ENCODE results near the gene SLC12A8. TPM values are rescaled to one million over a fixed set of nuclear protein-coding genes. Genes with fewer than 3 reads are reported as not detected.

Gene SLC12A8
- total and polyA plus RNA-seq, 2 of the 13 experiments (the other 11 are each of a cell fraction or from before 2014, with no cell fraction given), result 0.44 to 0.71 TPM

GRCh38 chr3:125107861-125108567 is 104.5 kb downstream of the SLC12A8 start:
- Histone ChIP-seq H2AFZ (ENCODE audit: low read length) (no peak overlapping the region), H3K4me1 (ENCODE audit: insufficient read depth, low read length) (no peaks in the 10 kb centered on the region), H3K4me2 (ENCODE audit: low read depth, low read length) (no peak overlapping the region), H3K9ac (ENCODE audit: insufficient read depth, low read depth, low read length) (no peak overlapping the region), H3K27ac (ENCODE audit: extremely low read length, insufficient read depth, low read length) (no peak overlapping the region), H3K4me3 (replicated peaks in 1 of 3; ENCODE audit: insufficient read depth in 1 of 3, low read depth in 2 of 3, low read length in 3 of 3) (no peak overlapping the region), H3K36me3 (replicated peaks in 1 of 2; ENCODE audit: control insufficient read depth in 1 of 2, insufficient read depth in 2 of 2, low read length in 2 of 2) (no peaks in the 10 kb centered on the region), H3K27me3 (ENCODE audit: control insufficient read depth in 1 of 2, insufficient read depth in 2 of 2, low read length in 2 of 2) (peaks cover 0 to 2% of the 10 kb centered on the region in 2 experiments; a peak in 1 of 5 replicates), H3K9me3 (ENCODE audit: low read length) (no peaks in the 10 kb centered on the region), H3K79me2 (ENCODE audit: insufficient read depth, low read length) (no peaks in the 10 kb centered on the region), H4K20me1 (ENCODE audit: insufficient read depth, low read length) (no peaks in the 10 kb centered on the region)
- in situ Hi-C loops (cut with HindIII; ENCODE audit: extremely low pct_ligation_motif_present, low pct_unique_long_range_greater_than_20kb) (no loop called here), intact Hi-C loops (cut with micrococcal nuclease; ENCODE audit: unreplicated experiment) (no loop called here)
- CTCF ChIA-PET (ENCODE audit: low intra/inter-chr PET ratio, low total read pairs), result no interaction called here
- no peak for DNase-seq (ENCODE audit: low spot score)
- POLR2A ChIA-PET, result no interaction called here
- no TSS peak for BruUV-seq (replicated peaks)
- no peak for FAIRE-seq
- TF ChIP-seq ZFP62 (CRISPR knock-in tag; IDR thresholded peaks at IDR 0.05) (no peak), ZFP37 (CRISPR knock-in tag; IDR thresholded peaks at IDR 0.05; ENCODE audit: borderline replicate concordance) (no peak), SKI (IDR thresholded peaks at IDR 0.05; ENCODE audit: partially characterized antibody) (no peak), AHDC1 (CRISPR knock-in tag; IDR thresholded peaks at IDR 0.05; ENCODE audit: borderline replicate concordance) (no peak), CBX5 (CRISPR knock-in tag; IDR thresholded peaks at IDR 0.05; ENCODE audit: borderline replicate concordance) (no peak), ZHX2 (IDR thresholded peaks at IDR 0.05; ENCODE audit: low read depth) (no peak), ZHX2 (CRISPR knock-in tag; IDR thresholded peaks at IDR 0.05; ENCODE audit: borderline replicate concordance) (no peak), ZSCAN9 (CRISPR knock-in tag; IDR thresholded peaks at IDR 0.05; ENCODE audit: borderline replicate concordance) (no peak)
- WGBS (ENCODE audit: low lambda C conversion rate), result 51% methylated on average over 13 of the region's 13 CpGs
- ATAC-seq, result no peak

All from HepG2 (cell line).